PC-9 (cell line): Measurements from ENCODE around the gene CUL9.

ENCODE experiments used
- CTCF ChIP-seq: fragments of 200-600 bp; sonication (generic); conservative IDR thresholded peaks from 2 replicates; pipeline ENCODE4 v1.6.1; 2017; ENCODE audit warnings: mixed run types, antibody characterized with exemption, mild to moderate bottlenecking, moderate library complexity
- EZH2 ChIP-seq: fragments of 200-600 bp; sonication (generic); IDR thresholded peaks from 2 replicates; pipeline ENCODE4 v1.8.0; 2017; ENCODE audit warnings: antibody characterized with exemption, low read depth

DNA sequence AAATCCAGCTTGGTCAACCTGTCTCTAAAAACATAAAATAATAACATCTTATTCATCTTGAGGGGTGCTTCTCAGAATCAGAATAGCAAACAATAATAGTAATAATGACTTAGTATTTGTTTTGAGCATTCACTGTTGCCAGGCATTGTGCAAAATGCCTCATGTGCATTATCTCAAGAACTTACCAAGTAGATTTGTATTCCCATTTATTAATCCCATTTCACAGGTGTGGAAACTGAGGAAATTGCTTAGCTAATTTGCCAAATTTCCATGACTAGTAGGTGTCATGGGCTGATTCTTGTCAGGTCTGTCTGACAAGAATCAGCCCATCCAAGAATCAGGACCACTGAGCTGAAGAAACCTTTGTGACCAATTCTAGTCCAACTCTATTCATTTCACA lies 66.8 kb downstream of the CUL9 start:
- no peak for TF ChIP-seq CTCF
- TF ChIP-seq EZH2, result no peak
